ENCODE measurements around the gene C11orf54.

C11orf54 gene

GRCh38 chr11:93727985-93728791 lies 13.3 kb upstream of the C11orf54 start:
- no peaks in the 10 kb centered on the region for H3K4me1 ChIP-seq (ENCODE audit: insufficient read depth, low read length)
- no peak overlapping the region for H3K9ac ChIP-seq (ENCODE audit: low read depth, low read length)
- no peaks in the 10 kb centered on the region for H3K9me3 ChIP-seq (ENCODE audit: control insufficient read depth, insufficient read depth, low read length)
- peaks cover 29% of the 10 kb centered on the region for H3K36me3 ChIP-seq (ENCODE audit: insufficient read depth, low read length)

- Histone ChIP-seq H3K9me3 (ENCODE audit: control insufficient read depth, insufficient read depth, low read length) (no peaks in the 10 kb centered on the region), H3K9ac (ENCODE audit: low read depth, low read length) (no peak overlapping the region), H3K4me1 (ENCODE audit: insufficient read depth, low read length) (no peaks in the 10 kb centered on the region), H3K36me3 (ENCODE audit: insufficient read depth, low read length) (peaks cover 35% of the 10 kb centered on the region)
Measured at GRCh38 chr11:93728792-93729128, 12.7 kb upstream of the C11orf54 start.

DNA sequence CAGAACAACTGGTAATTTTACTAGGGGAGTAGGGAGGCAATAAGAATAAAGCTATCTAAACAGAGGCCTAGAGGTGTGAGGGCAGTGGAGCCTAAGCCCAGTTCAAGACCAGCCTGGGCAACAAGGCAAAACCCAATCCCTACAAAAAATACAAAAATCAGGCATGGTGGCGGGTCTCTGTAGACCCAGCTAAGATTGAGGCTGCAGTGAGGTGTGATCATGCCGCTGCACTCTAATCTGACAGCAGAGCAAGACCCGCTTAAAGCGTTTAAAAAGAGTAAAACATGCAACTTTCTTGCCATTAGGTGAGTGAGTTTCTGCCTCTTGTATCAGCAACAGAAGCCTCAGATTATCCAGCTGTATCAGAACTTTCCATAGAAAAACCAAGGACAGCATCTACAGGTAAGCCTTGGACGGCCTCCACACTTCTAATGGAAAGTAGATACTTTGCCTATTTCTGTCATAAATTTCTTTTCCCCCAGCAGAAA lies 12.3 kb upstream of the C11orf54 start:
- Histone ChIP-seq H3K9me3 (ENCODE audit: control insufficient read depth, insufficient read depth, low read length) (no peaks in the 10 kb centered on the region), H3K36me3 (ENCODE audit: insufficient read depth, low read length) (peaks cover 36% of the 10 kb centered on the region), H3K9ac (ENCODE audit: low read depth, low read length) (no peak overlapping the region), H3K4me1 (ENCODE audit: insufficient read depth, low read length) (no peaks in the 10 kb centered on the region)

- peaks cover 40% of the 10 kb centered on the region for H3K36me3 ChIP-seq (ENCODE audit: insufficient read depth, low read length)
- no peak overlapping the region for H3K9ac ChIP-seq (ENCODE audit: low read depth, low read length)
- no peaks in the 10 kb centered on the region for H3K4me1 ChIP-seq (ENCODE audit: insufficient read depth, low read length)
- H3K9me3 ChIP-seq (ENCODE audit: control insufficient read depth, insufficient read depth, low read length) = no peaks in the 10 kb centered on the region
Measured at GRCh38 chr11:93730108-93731107, 11.1 kb upstream of the C11orf54 start.

DNA sequence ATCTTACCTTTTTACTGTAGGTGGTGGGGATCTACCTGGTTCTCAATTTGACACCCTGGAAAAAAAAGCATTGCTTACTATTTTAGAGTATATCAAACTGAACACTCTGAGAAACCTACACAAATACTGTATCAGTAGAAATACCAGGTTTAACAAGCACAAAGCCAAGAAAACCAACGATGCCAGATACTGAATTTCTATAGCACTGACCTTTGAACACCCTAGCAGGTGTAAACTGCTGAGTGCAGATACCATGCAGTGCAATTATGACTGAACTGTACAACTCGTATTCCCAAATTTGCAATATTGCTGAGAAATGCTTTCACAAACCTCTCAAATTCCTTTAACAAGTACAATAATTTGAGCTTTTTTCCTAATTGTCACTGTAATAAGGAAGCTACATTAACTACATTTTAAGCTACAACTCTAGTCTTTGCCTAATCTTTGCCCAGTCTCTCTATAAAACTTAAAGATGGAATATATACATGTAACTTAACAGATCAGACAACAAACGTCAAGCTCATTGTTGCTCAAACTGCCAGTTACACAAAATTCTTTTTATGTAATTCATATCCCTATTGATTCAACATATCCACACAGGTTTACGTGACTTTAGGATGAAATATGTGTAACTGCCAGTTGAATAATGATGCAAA lies 9.1 kb upstream of the C11orf54 start:
- no peaks in the 10 kb centered on the region for H3K9me3 ChIP-seq (ENCODE audit: control insufficient read depth, insufficient read depth, low read length)
- H3K36me3 ChIP-seq (ENCODE audit: insufficient read depth, low read length) = peaks cover 46% of the 10 kb centered on the region
- no peak overlapping the region for H3K9ac ChIP-seq (ENCODE audit: low read depth, low read length)
- no peaks in the 10 kb centered on the region for H3K4me1 ChIP-seq (ENCODE audit: insufficient read depth, low read length)

DNA sequence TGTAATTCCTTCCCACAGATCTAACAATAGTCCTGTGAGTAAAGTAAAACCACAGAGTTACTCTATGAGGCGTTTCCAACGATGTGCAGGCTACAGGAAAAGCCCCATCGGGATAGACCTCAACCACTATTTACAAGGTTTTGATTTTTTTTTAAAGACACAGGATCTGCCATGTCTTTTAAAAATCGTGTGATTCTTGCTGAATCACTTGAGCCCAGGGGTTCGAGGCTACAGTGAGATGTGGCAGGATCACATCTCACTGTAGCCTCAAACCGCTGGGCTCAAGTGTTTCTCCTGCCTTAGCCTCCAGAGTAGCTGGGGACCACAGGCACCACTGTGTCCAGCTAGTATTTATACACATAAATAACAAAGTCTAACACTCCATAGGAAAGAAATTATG lies 8.0 kb upstream of the C11orf54 start:
- Histone ChIP-seq H3K36me3 (ENCODE audit: insufficient read depth, low read length) (peaks cover 56% of the 10 kb centered on the region), H3K9me3 (ENCODE audit: control insufficient read depth, insufficient read depth, low read length) (no peaks in the 10 kb centered on the region), H3K9ac (ENCODE audit: low read depth, low read length) (no peak overlapping the region), H3K4me1 (ENCODE audit: insufficient read depth, low read length) (0 out of 2 replicates have a peak, but pooled peaks cover 2% of the 10 kb centered on the region)

GRCh38 chr11:93734427-93735222 lies 6.8 kb upstream of the C11orf54 start:
- Histone ChIP-seq H3K4me1 (ENCODE audit: insufficient read depth, low read length) (0 out of 2 replicates have a peak, but pooled peaks cover 5% of the 10 kb centered on the region), H3K9ac (ENCODE audit: low read depth, low read length) (no peak overlapping the region), H3K9me3 (ENCODE audit: control insufficient read depth, insufficient read depth, low read length) (no peaks in the 10 kb centered on the region), H3K36me3 (ENCODE audit: insufficient read depth, low read length) (peaks cover 55% of the 10 kb centered on the region)

GRCh38 chr11:93735627-93736026 lies 5.8 kb upstream of the C11orf54 start:
- Histone ChIP-seq H3K9ac (ENCODE audit: low read depth, low read length) (no peak overlapping the region), H3K4me1 (ENCODE audit: insufficient read depth, low read length) (0 out of 2 replicates have a peak, but pooled peaks cover 5% of the 10 kb centered on the region)

DNA sequence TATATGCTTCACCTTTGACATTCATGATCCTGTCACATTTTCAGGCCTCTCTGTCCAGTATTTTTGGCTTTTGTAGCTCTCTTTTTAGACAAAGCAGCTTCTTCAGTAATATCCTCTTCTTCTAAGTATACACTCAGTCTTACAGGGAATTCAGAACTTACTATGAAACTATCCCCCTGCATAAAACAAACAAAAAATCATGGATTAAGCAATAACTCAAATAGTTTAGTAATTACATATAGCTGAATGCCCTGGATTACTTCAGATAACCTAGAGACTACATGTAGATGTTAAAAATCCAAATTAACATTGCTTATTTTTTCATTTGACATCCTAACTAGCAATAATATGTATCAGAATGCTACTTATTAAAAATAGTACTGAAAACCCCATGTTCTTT lies 5.3 kb upstream of the C11orf54 start:
- 0 out of 2 replicates have a peak, but pooled peaks cover 5% of the 10 kb centered on the region for H3K4me1 ChIP-seq (ENCODE audit: insufficient read depth, low read length)
- no peaks in the 10 kb centered on the region for H3K9me3 ChIP-seq (ENCODE audit: control insufficient read depth, insufficient read depth, low read length)
- no peak overlapping the region for H3K9ac ChIP-seq (ENCODE audit: low read depth, low read length)
- peaks cover 44% of the 10 kb centered on the region for H3K36me3 ChIP-seq (ENCODE audit: insufficient read depth, low read length)

More at GRCh38 chr11:93735627-93736026, 5.8 kb upstream of the C11orf54 start:
- Histone ChIP-seq H3K9me3 (ENCODE audit: control insufficient read depth, insufficient read depth, low read length) (no peaks in the 10 kb centered on the region), H3K36me3 (ENCODE audit: insufficient read depth, low read length) (peaks cover 47% of the 10 kb centered on the region)

DNA sequence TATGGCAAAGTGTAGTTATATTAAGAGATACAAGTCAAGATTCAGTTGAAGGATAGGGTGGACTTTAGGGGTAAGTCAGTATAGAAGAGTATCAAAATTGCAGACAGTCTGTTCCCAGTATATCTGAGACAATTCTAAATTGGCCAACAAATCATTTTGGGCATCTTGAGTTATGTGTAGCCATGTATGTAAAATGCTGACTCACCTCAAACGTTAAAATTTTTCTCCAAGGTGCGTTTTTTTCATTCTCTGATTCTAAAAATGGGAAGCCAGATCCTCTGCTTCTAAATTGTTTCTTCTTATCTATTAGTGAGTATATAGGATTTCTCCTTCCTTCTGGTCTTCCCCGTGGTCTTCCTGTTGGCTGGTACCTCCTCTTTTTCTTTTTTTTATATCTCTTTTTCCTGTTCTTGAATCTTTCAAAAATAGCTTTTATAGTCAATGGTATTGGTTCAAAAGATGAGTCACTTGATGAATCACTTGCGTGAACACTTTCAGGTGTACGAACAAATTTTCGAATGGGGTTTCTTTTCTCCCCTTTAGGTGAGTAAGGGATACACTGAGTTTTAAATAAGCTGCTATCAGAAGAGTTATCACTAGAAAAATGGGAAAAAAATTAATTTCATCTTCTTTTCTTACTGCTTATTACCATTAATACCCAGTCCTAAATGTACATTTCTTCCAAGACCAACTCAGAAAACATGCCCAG lies 3.4 kb upstream of the C11orf54 start:
- Histone ChIP-seq H3K9me3 (ENCODE audit: control insufficient read depth, insufficient read depth, low read length) (no peaks in the 10 kb centered on the region), H3K36me3 (ENCODE audit: insufficient read depth, low read length) (peaks cover 37% of the 10 kb centered on the region), H3K9ac (ENCODE audit: low read depth, low read length) (peak overlapping the region; percentile 4; the same call in 1 of the 2 replicates), H3K4me1 (ENCODE audit: insufficient read depth, low read length) (0 out of 2 replicates have a peak, but pooled peaks cover 5% of the 10 kb centered on the region)

DNA sequence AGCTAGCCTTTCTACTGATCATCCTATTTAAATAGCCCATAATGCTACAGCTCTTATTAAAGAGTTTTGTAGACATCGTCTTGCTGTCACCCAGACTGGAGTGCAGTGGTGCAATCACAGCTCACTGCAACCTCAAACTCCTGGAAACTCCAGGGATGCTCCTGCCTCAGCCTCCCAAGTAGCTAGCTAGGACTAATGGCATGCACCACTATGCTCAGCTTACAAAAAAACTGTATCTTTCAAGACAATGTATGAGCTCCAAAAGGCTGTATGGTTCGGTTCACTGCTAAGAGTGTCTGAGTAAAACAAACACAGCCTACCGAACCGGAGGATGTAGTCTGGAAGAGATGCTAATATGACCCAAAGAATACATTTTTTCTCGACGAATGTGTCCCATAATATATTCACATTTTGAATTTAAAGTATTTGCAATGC lies 2.8 kb upstream of the C11orf54 start:
- Histone ChIP-seq H3K4me1 (ENCODE audit: insufficient read depth, low read length) (0 out of 2 replicates have a peak, but pooled peaks cover 5% of the 10 kb centered on the region), H3K36me3 (ENCODE audit: insufficient read depth, low read length) (peaks cover 31% of the 10 kb centered on the region), H3K9ac (ENCODE audit: low read depth, low read length) (peak overlapping the region; percentile 4; the same call in 1 of the 2 replicates), H3K9me3 (ENCODE audit: control insufficient read depth, insufficient read depth, low read length) (no peaks in the 10 kb centered on the region)

- Histone ChIP-seq H3K4me1 (ENCODE audit: insufficient read depth, low read length) (0 out of 2 replicates have a peak, but pooled peaks cover 5% of the 10 kb centered on the region), H3K9ac (ENCODE audit: low read depth, low read length) (peak overlapping the region; percentile 97), H3K9me3 (ENCODE audit: control insufficient read depth, insufficient read depth, low read length) (no peaks in the 10 kb centered on the region), H3K36me3 (ENCODE audit: insufficient read depth, low read length) (peaks cover 25% of the 10 kb centered on the region)
Measured at GRCh38 chr11:93740031-93740729, 1.3 kb upstream of the C11orf54 start.

All from ES-I3 (cell line).